Fibroblast of peridontal ligament (primary cell): Measurements from ENCODE around the gene ZMYND15.

Experiments
- DNase-seq: peaks from one replicate; pipeline ENCODE4 v3.0.0-alpha.2; 2010; ENCODE audit errors: extremely low read depth

ZMYND15 gene

GRCh38 chr17:4786516-4786915 is 46.9 kb downstream of the ZMYND15 start:
- DNase-seq: peak; percentile 38

GRCh38 chr17:4788159-4788806 is 48.6 kb downstream of the ZMYND15 start:
- peak; percentile 43 for DNase-seq

- no peak for DNase-seq
These were observed 49.4 kb downstream of the ZMYND15 start, which contains the start of gene GLTPD2 for GRCh38 chr17:4788807-4789700. TSS of gene GLTPD2 (plus strand) at chr17:4788964. CDS start at chr17:4789012, 48 bp downstream.

- no peak for DNase-seq
These were observed 50.0 kb downstream of the ZMYND15 start for GRCh38 chr17:4789701-4789950.

DNA sequence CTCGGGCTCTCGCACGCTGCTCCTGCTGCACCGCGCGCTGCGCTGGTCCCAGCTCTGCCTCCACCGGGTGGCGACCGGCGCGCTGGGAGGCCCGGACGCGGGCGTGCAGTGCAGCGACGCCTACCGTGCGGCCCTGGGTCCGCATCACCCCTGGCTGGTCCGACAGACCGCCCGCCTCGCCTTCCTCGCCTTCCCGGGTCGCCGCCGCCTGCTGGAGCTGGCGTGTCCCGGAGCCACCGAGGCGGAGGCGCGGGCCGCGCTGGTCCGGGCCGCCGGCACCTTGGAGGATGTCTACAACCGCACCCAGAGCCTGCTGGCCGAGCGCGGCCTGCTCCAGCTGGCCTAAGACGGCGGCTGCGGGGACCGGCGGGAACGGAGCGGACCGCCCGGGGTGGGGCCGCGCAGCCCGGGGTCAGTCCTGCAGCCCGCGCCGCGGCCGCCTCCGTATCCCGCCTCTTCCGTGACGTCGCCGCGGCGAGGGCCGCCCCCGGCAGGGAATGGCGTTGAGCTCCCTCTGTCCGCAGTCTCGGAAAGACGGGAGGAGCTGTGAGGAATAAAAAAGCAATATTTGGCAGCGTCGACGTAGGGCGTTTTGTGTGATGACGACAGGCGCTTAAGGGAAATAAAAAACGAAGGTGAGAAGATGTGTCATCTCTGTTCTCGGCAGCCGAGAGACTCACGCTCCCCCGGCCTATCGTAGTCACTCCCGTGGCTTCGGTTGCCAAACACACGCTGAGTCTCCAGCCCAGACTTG is 50.5 kb downstream of the ZMYND15 start:
- peak; percentile 89 for DNase-seq

- no peak for DNase-seq
These were observed 51.1 kb downstream of the ZMYND15 start for GRCh38 chr17:4790705-4791088.

DNA sequence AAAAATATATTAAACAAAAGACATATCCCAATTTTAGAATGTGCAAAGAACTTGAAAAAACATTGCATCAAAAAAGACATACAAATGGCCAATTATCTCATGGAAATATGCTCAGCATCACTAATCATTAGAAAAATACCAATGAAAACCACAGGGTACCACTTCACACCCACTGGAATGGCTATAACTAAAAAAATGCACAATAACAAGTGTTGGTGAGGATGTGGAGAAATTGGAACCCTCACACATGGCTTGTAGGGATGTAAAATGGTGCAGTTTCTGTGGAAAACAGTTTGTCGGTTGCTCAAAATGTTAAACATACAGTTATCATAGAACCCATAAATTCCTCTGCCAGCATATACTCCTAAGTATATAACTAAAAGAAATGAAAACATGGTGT is 55.5 kb downstream of the ZMYND15 start:
- DNase-seq: no peak
